ENCODE measurements around the gene TRIM61. TPM values are rescaled to one million over a fixed set of nuclear protein-coding genes. Genes with fewer than 3 reads are reported as not detected.

Gene TRIM61
- total RNA-seq, 1 donor from 2014 or later = 1.2 TPM

Small RNA genes within 50 kb of the gene (small RNA-seq; reads per million reads assigned to genes)
- gene AC106872.12 (ENCODE audit: low replicate concordance) = not detected

Other genes starting within 250 kb of the TRIM61 start
- gene SMIM31, start 223.5 kb downstream of the TRIM61 start, total RNA-seq = not detected
- 0.69 TPM for gene APELA, start 100.5 kb downstream of the TRIM61 start, total RNA-seq
- not detected for gene TRIM60, start 54.3 kb upstream of the TRIM61 start, total RNA-seq
- gene TRIM75, start 76.2 kb upstream of the TRIM61 start, total RNA-seq = not detected
- gene TMEM192, start 135.2 kb upstream of the TRIM61 start, total RNA-seq = 4.2 TPM
- 10.1 TPM for gene KLHL2, start 229.9 kb upstream of the TRIM61 start, total RNA-seq

Data from skin of body (tissue), 2 donors.